ENCODE measurements around the gene KRT20.

DNA sequence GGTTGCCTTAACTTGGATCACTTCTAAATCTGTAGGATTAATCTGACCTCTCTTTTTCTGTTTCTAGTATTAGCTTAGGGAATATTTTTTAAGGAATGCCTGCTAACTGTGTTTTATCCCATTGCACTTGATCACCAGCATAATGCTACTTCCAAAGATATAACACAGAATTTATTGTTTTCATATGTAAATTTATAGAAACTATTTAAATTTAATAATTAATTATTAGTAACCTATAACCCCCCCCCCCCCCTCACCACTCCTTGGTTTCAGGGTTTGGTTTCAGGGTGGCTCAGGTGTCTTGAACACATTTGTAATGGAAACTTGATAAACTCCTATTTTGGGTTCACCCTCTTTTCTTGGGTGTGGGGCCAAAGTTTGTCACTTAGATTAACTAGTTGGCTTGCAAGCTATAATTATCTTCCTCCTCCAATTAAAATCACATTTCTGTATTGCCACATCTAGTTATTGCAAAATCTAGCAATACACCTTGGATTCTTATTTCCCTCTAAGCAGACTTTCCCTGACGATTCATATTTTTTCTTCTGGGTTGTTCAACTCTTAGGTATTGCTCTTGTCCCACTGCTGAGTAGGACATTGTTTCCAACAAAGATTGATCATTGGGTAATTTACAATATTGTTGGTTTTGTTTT is 36.3 kb downstream of the KRT20 start:
- no peak for TF ChIP-seq POLR2A (IDR thresholded peaks at IDR 0.05)
- TF ChIP-seq, protein P1, sequence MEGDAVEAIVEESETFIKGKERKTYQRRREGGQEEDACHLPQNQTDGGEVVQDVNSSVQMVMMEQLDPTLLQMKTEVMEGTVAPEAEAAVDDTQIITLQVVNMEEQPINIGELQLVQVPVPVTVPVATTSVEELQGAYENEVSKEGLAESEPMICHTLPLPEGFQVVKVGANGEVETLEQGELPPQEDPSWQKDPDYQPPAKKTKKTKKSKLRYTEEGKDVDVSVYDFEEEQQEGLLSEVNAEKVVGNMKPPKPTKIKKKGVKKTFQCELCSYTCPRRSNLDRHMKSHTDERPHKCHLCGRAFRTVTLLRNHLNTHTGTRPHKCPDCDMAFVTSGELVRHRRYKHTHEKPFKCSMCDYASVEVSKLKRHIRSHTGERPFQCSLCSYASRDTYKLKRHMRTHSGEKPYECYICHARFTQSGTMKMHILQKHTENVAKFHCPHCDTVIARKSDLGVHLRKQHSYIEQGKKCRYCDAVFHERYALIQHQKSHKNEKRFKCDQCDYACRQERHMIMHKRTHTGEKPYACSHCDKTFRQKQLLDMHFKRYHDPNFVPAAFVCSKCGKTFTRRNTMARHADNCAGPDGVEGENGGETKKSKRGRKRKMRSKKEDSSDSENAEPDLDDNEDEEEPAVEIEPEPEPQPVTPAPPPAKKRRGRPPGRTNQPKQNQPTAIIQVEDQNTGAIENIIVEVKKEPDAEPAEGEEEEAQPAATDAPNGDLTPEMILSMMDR (IDR thresholded peaks at IDR 0.05): no peak

Measured in breast epithelium (tissue), 3 donors.